Measurements from ENCODE around the gene GGA1.

GGA1 gene

GRCh38 chr22:37674951-37675929, 66.6 kb downstream of the GGA1 start, which contains the start of gene LGALS1:
LGALS1 (plus strand) TSS chr22:37675636; CDS start chr22:37675703, 67 bp downstream.
- DNase-seq (ENCODE audit: low spot score), result peak; percentile 90

- no peak for DNase-seq (ENCODE audit: low spot score)
These were observed 67.5 kb downstream of the GGA1 start for GRCh38 chr22:37675930-37676735.

- DNase-seq (ENCODE audit: low spot score), result peak; percentile 94
These were observed 68.3 kb downstream of the GGA1 start for GRCh38 chr22:37676736-37677492.

GRCh38 chr22:37677493-37677974, 68.9 kb downstream of the GGA1 start:
- DNase-seq (ENCODE audit: low spot score), result no peak

GRCh38 chr22:37678372-37678771, 69.7 kb downstream of the GGA1 start:
- no peak for DNase-seq (ENCODE audit: low spot score)

- DNase-seq (ENCODE audit: low spot score), result no peak
These were observed 71.0 kb downstream of the GGA1 start for GRCh38 chr22:37679670-37680069.

GRCh38 chr22:37680191-37680851, 71.7 kb downstream of the GGA1 start:
- no peak for DNase-seq (ENCODE audit: low spot score)

- DNase-seq (ENCODE audit: low spot score), result no peak
These were observed 72.4 kb downstream of the GGA1 start for GRCh38 chr22:37681001-37681424.

- DNase-seq (ENCODE audit: low spot score), result peak; percentile 83
These were observed 73.0 kb downstream of the GGA1 start for GRCh38 chr22:37681556-37682049.
